ENCODE measurements around the gene PLD3.

DNA sequence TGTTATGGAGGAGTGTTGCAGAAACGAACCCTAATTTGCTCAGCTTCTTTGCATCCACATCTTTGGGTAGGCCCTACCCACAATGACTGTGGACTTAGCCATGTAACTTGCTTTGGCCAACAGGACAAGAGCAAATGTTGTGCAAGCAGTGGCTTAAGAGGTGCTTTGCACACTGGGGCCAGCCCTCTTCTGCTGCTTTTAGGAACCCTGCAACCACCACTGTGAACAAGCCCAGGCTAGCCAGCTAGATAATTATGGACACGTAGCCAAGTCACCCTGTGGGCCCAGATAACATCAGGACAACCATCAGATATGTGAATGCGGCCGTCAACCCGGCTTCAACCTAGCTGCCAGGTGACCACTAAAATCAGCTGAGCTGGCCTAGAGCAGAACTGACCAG, 17.4 kb upstream of the PLD3 start:
- TF ChIP-seq CTCF (IDR thresholded peaks at IDR 0.05; ENCODE audit: low read length) (no peak), EZH2 (IDR thresholded peaks at IDR 0.05; ENCODE audit: borderline replicate concordance, low read length) (no peak)
